ENCODE results near the gene MPP3. TPM values are rescaled to one million over a fixed set of nuclear protein-coding genes. Genes with fewer than 3 reads are reported as not detected.

The MPP3 gene
- total and polyA plus RNA-seq, 2 of the 4 experiments (the other 2 are of a cell fraction), result 5.7 to 11.9 TPM

- BruUV-seq (replicated peaks), result no TSS peak
- Histone ChIP-seq H4K91ac (ENCODE audit: insufficient read depth, low read depth, low read length) (no peak overlapping the region), H3K27ac (ENCODE audit: insufficient read depth, low read length) (no peak overlapping the region), H3K23ac (ENCODE audit: low read depth, low read length) (no peak overlapping the region), H3K79me1 (ENCODE audit: low read depth in 1 of 2, low read length in 2 of 2) (no peaks in the 10 kb centered on the region), H3K9me3 (ENCODE audit: control insufficient read depth, insufficient read depth, low read length) (no peaks in the 10 kb centered on the region), H2BK20ac (ENCODE audit: low read depth, low read length) (no peak overlapping the region), H2BK5ac (ENCODE audit: low read depth, low read length, poor library complexity, severe bottlenecking) (no peak overlapping the region), H2BK15ac (ENCODE audit: low read depth, low read length) (no peak overlapping the region), H4K20me1 (ENCODE audit: insufficient read depth, low read length) (no peaks in the 10 kb centered on the region), H2AK9ac (replicated peaks; ENCODE audit: low read depth, low read length, poor library complexity) (no peak overlapping the region), H3K14ac (replicated peaks; ENCODE audit: low read depth, low read length) (no peak overlapping the region), H3K9me1 (ENCODE audit: insufficient read depth, low read length) (no peaks in the 10 kb centered on the region), H4K8ac (ENCODE audit: low read depth in 2 of 2, low read length in 2 of 2) (no peak overlapping the region), H2BK120ac (ENCODE audit: low read depth, low read length) (no peak overlapping the region), H3K56ac (ENCODE audit: extremely low read depth, insufficient read depth, low read length) (no peak overlapping the region), H3K4ac (ENCODE audit: low read depth, low read length) (no peak overlapping the region), H3K4me3 (ENCODE audit: insufficient read depth, low read depth, low read length) (no peak overlapping the region), H3K4me1 (ENCODE audit: control insufficient read depth, insufficient read depth, low read length) (peaks cover 2% of the 10 kb centered on the region; the same call in 1 of the 2 replicates), H3K9ac (ENCODE audit: low read depth, low read length) (no peak overlapping the region), H3K18ac (ENCODE audit: low read depth, low read length) (no peak overlapping the region), H3K36me3 (ENCODE audit: control insufficient read depth, insufficient read depth, low read length) (no peaks in the 10 kb centered on the region), H3K4me2 (ENCODE audit: low read depth, low read length) (no peak overlapping the region), H2AK5ac (ENCODE audit: low read depth, low read length) (no peak overlapping the region), H2AFZ (replicated peaks; ENCODE audit: low read length, poor library complexity) (peak overlapping the region; percentile 5), H3K27me3 (ENCODE audit: control insufficient read depth, insufficient read depth, low read length) (peaks cover 4% of the 10 kb centered on the region), H4K5ac (ENCODE audit: low read depth, low read length) (no peak overlapping the region)
- dilution Hi-C loops (cut with HindIII; ENCODE audit: low sequenced_read_pairs, unreplicated experiment) (no loop called here), intact Hi-C loops (cut with micrococcal nuclease) (no loop called here), in situ Hi-C loops (cut with MboI; ENCODE audit: low sequenced_read_pairs) (no loop called here)
- 85% methylated on average over 14 of the region's 20 CpGs; no CpG with 5 or more reads in 1 of the 2 experiments for WGBS, 2 experiments (ENCODE audit: extremely low coverage in 2 of 2, insufficient read length in 1 of 2)
- ATAC-seq (ENCODE audit: low read depth) (no peak), DNase-seq (no peak)
- CTCF ChIA-PET, result interaction anchor here (0.7 kb wide), 2 partner anchors 103 to 295 kb away, joined by 3 to 4 read pairs; no protein-coding TSS in a partner anchor
- POLR2A ChIA-PET (ENCODE audit: unreplicated experiment), result no interaction called here
- TF ChIP-seq ELK1 (IDR thresholded peaks at IDR 0.05; ENCODE audit: borderline replicate concordance, low read depth, low read length), result no peak
- peak; percentile 41 for TF ChIP-seq CTCF (conservative IDR thresholded peaks at IDR 0.05; ENCODE audit: low read depth, low read length)
Measured at GRCh38 chr17:43880420-43880991, 47.6 kb upstream of the MPP3 start.
